Right kidney (tissue), 1 donor: Measurements from ENCODE around the gene FAM131A.

Source experiments
- DNase-seq: peaks from one replicate; pipeline ENCODE4 v3.0.0-alpha.2; 2016

Gene FAM131A

GRCh38 chr3:184315871-184316661 is 21.3 kb upstream of the FAM131A start:
- DNase-seq = no peak

GRCh38 chr3:184316792-184317191 is 20.6 kb upstream of the FAM131A start:
- no peak for DNase-seq

GRCh38 chr3:184317201-184317600 is 20.2 kb upstream of the FAM131A start:
- DNase-seq = no peak

- no peak for DNase-seq
Observed at GRCh38 chr3:184320104-184320445, 17.3 kb upstream of the FAM131A start.

DNA sequence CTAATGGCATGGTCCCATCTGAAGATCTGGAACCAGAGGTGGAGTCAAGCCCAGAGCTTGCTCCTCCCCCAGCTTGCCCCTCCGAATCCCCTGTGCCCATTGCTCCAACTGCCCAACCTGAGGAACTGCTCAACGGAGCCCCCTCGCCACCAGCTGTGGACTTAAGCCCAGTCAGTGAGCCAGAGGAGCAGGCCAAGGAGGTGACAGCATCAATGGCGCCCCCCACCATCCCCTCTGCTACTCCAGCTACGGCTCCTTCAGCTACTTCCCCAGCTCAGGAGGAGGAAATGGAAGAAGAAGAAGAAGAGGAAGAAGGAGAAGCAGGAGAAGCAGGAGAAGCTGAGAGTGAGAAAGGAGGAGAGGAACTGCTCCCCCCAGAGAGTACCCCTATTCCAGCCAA is 15.7 kb upstream of the FAM131A start:
- no peak for DNase-seq

DNA sequence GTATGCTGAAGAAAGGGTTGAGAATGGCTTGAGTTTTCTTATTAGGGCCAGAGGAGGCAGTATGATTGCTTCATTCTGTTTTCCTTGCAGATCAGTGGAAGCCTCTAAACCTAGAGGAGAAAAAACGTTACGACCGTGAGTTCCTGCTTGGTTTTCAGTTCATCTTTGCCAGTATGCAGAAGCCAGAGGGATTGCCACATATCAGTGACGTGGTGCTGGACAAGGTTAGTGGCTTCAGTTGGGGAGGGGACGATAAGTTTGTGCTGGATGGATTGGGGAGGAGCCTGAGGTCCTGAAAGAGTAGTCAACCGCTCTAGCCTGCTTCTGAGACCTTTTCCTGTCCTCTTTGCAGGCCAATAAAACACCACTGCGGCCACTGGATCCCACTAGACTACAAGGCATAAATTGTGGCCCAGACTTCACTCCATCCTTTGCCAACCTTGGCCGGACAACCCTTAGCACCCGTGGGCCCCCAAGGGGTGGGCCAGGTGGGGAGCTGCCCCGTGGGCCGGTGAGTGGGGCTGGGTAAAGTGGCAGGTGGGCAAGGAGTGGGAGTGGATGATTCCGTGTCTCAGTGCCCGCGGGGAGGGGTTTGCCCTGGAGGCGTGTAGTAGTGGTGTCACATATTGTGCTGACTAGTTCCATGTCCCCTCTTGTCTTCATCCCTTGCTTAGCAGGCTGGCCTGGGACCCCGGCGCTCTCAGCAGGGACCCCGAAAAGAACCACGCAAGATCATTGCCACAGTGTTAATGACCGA is 14.5 kb upstream of the FAM131A start:
- DNase-seq = no peak

DNA sequence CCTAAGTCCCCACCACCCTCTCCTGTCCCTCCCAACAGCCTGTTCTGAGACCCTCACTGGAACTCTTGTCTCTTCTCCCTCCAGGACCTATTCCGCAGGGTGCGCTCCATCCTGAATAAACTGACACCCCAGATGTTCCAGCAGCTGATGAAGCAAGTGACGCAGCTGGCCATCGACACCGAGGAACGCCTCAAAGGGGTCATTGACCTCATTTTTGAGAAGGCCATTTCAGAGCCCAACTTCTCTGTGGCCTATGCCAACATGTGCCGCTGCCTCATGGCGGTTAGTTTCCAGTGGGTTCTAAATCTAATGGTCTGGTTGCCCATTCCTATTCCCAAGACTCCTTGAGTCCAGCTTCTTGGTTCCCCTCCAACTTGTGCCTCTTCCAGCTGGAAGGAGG is 13.7 kb upstream of the FAM131A start:
- no peak for DNase-seq

DNA sequence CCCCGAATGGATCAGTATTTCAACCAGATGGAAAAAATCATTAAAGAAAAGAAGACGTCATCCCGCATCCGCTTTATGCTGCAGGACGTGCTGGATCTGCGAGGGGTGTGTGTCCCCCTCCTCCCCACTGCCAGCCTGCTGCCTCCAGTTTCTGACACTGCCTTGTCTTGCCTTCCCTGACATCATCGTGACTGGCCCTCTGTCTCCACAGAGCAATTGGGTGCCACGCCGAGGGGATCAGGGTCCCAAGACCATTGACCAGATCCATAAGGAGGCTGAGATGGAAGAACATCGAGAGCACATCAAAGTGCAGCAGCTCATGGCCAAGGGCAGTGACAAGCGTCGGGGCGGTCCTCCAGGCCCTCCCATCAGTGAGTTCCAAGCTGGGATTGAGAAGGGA is 12.1 kb upstream of the FAM131A start:
- DNase-seq = no peak

DNA sequence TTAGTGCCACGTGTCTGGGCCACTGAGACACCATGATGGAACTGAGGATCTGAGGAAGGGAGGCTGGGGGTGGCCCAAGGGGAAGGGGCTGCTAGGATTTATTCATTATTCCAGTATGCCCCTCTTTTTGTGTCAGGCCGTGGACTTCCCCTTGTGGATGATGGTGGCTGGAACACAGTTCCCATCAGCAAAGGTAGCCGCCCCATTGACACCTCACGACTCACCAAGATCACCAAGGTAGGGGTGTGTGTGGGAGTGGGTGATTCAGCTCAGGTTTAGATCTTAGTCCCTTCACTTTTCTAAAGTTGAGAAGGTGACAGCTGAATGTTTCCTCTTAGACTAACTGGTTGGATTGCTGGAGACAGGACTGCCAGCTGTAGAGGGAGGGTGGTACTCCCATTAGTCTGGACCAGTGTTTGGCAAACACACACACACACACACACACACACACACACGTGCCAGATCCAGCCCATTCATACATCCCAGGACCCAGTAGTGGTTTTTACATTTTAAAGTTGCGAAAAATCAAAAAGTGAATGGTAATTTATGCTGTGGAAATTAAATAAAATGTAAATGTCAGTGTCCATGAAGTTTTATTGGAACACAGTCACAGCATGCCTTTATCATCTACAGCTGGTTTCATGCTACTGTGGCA is 11.6 kb upstream of the FAM131A start:
- DNase-seq = no peak

DNA sequence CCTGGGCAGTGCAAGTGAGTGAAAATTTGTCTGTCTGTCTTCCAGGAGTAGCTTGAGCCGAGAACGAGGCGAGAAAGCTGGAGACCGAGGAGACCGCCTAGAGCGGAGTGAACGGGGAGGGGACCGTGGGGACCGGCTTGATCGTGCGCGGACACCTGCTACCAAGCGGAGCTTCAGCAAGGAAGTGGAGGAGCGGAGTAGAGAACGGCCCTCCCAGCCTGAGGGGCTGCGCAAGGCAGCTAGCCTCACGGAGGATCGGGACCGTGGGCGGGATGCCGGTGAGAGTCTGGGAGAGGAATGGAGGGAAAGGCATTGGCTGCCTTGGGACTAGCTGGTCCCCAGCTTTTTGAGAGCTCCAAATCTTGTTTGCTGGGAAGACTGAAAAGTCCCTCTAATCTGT is 10.2 kb upstream of the FAM131A start:
- no peak for DNase-seq

DNA sequence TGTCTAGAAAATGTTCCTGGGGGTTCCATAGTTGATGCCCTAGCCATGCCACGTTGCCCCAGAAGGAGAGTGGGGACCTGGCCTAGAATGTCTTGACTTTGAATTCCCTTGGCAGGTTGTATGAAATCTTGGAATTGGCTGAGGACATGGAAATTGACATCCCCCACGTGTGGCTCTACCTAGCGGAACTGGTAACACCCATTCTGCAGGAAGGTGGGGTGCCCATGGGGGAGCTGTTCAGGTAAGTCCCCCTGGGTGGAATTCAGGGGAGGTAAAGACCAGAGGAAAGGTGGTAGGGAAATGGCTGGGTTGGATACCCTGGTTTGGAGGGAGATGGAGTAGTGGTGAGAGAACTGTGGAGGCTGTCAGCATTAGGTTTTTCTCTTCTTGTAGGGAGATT is 8.9 kb upstream of the FAM131A start:
- no peak for DNase-seq

GRCh38 chr3:184332370-184333090 is 4.9 kb upstream of the FAM131A start:
- no peak for DNase-seq

DNA sequence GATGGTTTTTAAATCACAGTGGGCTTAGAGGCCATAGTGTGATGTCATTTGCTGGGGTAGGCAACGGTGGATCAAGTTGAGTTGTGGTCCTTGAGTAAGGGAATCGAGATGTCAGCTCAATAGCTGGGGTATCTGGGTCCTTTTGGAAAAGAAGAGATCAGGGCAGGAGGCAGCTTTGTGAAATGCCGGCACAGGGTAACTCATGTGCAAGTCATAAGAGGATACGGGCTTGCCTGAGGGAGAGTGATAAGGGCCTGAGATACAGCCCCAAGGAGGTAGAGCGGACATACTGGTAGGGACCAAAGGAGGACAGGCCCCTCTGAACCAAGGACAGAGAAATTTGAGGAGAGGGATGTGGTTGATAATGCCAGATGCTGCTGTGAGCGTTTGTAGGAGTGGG is 4.2 kb upstream of the FAM131A start:
- DNase-seq = no peak

DNA sequence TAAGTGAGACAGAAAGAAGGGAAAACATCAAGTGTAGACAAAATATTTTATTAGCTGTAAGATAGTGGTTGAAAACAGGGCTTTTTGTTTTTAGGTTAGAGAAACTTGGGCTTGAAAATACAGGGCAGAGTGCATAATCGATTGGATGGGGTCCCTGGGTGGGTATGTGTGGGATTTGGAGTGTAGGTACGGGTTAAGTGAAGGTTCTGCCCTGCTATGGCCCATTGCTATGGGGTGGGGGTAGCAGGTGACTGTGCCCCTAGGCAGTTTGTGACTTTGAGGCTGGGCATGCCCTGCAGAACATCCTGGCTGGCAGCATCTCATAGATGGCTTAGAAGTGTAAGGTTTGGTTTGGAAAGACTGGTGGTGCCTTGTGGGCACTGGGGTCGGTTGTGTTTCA is 3.7 kb upstream of the FAM131A start:
- no peak for DNase-seq

GRCh38 chr3:184334470-184335158 is 2.8 kb upstream of the FAM131A start:
- peak; percentile 17 for DNase-seq

GRCh38 chr3:184335291-184335660 is 2.1 kb upstream of the FAM131A start:
- no peak for DNase-seq

DNA sequence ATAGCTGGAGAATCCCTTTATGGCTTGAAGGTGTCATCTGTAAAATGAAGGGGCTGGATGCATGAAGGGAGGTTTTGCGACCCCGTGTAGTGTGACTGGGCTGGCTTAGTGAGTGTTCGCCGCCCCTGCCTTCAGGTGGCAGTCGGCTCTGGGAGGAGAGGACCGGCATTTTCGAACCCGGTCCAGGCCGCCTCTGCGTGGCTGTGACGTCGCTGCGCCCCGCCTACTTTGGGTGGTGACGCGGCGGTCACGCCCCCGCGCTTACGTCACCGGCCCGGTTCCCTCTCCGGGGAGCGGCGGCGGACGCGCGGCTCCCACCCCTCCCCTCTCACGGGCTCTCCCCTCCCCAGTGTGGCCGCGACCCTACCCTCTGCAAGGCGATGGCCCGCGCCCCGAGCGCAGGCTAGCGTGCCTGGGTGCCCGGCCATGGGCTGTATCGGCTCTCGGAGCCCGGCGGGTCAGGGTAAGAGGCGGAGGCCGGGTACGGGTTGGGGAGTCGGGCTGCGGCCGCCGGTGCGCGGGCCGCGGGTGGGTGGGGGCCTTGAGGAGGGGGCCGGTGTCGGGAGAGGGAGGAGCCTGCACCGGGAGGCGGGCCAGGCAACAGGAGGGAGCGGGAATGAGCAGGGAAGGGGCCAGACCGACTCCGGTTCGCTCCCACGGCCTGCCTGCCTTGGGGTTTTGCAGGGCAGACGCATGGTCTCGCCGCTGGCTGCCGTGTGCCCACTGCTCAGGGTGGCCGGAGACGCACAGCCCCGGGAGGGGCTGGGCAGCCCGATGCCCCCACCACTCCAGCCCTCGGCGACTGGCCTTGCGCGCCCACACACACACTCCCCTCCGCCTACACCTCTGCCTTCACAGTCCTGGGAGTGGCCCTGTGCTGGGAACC is 1.5 kb upstream of the FAM131A start:
- DNase-seq = peak; percentile 90

DNA sequence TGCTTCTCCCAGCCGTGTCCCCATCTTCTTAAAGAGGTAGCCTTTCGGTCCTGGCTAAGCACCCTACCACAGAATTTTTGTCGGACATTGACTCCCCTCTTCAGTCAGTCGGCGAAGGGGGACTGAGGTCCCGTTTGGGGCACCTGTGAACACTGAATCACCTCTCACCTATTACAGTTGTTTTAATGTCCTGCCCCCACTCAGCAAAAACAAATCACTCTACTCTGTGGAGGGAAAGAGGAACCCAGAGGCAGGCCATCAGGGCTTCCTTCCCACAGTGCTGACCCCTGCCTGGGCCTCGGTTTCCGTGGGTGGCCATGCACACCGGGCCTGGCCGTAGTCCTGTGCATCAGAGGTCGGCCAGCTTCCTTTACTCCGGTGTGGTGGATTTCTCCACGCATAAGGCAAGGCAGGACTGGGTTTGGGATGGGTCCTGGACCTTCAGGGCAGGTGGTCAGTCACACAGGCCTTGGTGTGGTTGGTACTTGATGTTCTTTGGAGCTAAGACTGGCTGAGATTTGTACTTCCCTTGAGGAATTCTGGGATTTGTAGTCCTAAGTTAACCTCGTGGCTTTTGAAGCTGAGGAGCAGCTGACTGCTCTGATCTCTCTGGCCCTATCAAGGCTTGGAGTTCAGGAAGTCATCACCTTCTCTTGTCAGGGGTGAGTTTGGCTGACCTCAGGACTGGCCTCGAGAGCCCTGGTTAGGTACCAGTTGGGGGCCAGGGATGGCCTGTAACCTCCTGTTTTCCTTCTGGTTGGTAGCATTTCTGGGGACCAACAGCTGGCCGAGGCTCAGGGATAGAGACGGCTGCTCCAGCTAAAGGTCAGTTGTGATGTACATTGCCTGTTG is 627 bp upstream of the FAM131A start:
- DNase-seq = peak; percentile 70

- DNase-seq = no peak
Observed at GRCh38 chr3:184337981-184338380, 581 bp downstream of the FAM131A start.

DNA sequence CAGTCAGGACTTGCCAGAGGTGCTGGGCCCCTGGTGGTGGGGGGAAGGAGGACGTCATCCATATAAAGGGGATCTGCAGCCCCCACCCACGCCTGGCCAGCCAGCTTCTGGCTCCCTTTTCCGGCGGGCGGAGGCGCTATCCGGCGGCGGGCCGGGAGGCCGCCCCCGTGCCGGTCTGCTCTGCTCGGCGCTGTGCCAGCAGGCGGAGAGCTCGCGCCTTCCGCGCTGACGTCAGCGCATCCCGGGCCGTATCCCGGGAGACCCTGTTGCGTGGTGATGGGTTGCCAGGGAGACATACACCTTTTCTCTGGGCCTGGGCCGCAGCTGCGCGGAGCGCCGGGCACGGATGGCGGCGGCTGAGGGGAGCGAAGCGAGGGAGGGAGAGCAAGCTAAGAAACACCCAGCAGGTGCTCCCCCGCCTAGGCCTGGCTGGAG is 1.1 kb downstream of the FAM131A start:
- DNase-seq = peak; percentile 76
